Parathyroid adenoma (tissue), 2 donors: Measurements from ENCODE around the gene ENTPD1.

Experiments
- H2AFZ ChIP-seq: fragments of 300-600 bp; sonication (generic); one replicate; pipeline ENCODE4 v1.7.0; 2017; ENCODE audit warnings: antibody characterized with exemption, mild to moderate bottlenecking
- H3K27ac ChIP-seq: fragments of 300-600 bp; sonication (generic); one replicate; pipeline ENCODE4 v1.7.0; 2017
- H3K27me3 ChIP-seq: fragments of 300-600 bp; sonication (generic); one replicate; pipeline ENCODE4 v1.7.0; 2017; ENCODE audit warnings: low read length; ENCODE audit not compliant: control insufficient read depth, insufficient read depth
- H3K36me3 ChIP-seq: fragments of 300-600 bp; sonication (generic); one replicate; pipeline ENCODE4 v1.7.0; 2017; ENCODE audit warnings: low read length; ENCODE audit not compliant: control insufficient read depth, insufficient read depth
- H3K4me1 ChIP-seq: fragments of 300-600 bp; sonication (generic); one replicate; pipeline ENCODE4 v1.7.0; 2017; ENCODE audit warnings: control low read depth
- H3K4me2 ChIP-seq: fragments of 300-600 bp; sonication (generic); one replicate; pipeline ENCODE4 v1.7.0; 2017; ENCODE audit warnings: low read length
- H3K4me3 ChIP-seq: fragments of 300-600 bp; sonication (generic); one replicate; pipeline ENCODE4 v1.7.0; 2017; ENCODE audit warnings: low read depth, low read length
- H3K79me2 ChIP-seq: fragments of 300-600 bp; sonication (generic); one replicate; pipeline ENCODE4 v1.7.0; 2017; ENCODE audit warnings: control low read depth
- H3K9ac ChIP-seq: fragments of 300-600 bp; sonication (generic); one replicate; pipeline ENCODE4 v1.7.0; 2017; ENCODE audit warnings: mild to moderate bottlenecking
- H3K9me3 ChIP-seq: fragments of 300-600 bp; sonication (generic); one replicate; pipeline ENCODE4 v1.7.0; 2017; ENCODE audit warnings: low read length; ENCODE audit not compliant: control insufficient read depth
- TF ChIP-seq, protein P1 (sequence below): fragments of 300-600 bp; sonication (generic); IDR thresholded peaks from one replicate; pipeline ENCODE4 v1.7.0; 2017; ENCODE audit warnings: antibody characterized with exemption, mild to moderate bottlenecking
- donor health status: primary hyperparathyroidism.

The ENTPD1 gene

DNA sequence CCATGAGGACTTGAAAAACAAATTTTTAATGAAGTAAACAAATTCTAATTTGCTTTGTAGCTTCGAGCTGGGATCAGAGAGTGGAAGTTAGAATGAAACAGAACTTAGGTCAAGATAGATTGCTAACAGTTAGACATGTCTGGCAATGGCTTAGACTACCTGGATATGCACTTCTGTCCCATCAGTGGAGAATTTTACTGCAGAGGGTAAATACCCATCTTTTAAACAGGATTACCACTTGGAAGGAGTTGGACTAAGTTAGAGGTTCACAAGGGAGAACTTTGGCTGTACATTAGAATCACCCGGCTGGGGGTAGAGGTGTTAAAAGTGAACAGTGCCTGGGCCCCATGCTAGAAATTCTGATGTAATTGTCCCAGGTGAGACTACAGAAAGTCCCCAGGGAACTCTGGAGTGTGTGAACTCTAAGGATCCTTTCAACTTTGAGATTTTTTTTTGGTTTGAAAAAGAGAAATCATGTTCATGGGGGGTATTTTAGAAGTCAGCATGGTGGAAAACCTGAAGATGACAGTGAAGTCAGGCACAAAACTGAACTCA, 35.5 kb downstream of the ENTPD1 start:
- TF ChIP-seq, protein P1, sequence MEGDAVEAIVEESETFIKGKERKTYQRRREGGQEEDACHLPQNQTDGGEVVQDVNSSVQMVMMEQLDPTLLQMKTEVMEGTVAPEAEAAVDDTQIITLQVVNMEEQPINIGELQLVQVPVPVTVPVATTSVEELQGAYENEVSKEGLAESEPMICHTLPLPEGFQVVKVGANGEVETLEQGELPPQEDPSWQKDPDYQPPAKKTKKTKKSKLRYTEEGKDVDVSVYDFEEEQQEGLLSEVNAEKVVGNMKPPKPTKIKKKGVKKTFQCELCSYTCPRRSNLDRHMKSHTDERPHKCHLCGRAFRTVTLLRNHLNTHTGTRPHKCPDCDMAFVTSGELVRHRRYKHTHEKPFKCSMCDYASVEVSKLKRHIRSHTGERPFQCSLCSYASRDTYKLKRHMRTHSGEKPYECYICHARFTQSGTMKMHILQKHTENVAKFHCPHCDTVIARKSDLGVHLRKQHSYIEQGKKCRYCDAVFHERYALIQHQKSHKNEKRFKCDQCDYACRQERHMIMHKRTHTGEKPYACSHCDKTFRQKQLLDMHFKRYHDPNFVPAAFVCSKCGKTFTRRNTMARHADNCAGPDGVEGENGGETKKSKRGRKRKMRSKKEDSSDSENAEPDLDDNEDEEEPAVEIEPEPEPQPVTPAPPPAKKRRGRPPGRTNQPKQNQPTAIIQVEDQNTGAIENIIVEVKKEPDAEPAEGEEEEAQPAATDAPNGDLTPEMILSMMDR: no peak
- H3K9me3 ChIP-seq: no peaks in the 10 kb centered on the region
- no peaks in the 10 kb centered on the region for H3K79me2 ChIP-seq
- no peak overlapping the region for H3K4me2 ChIP-seq
- H3K27ac ChIP-seq: no peak overlapping the region
- H3K27me3 ChIP-seq: no peaks in the 10 kb centered on the region
- no peaks in the 10 kb centered on the region for H3K36me3 ChIP-seq
- H3K4me3 ChIP-seq: no peak overlapping the region
- no peak overlapping the region for H2AFZ ChIP-seq
- H3K9ac ChIP-seq: no peak overlapping the region
- H3K4me1 ChIP-seq: no peaks in the 10 kb centered on the region

DNA sequence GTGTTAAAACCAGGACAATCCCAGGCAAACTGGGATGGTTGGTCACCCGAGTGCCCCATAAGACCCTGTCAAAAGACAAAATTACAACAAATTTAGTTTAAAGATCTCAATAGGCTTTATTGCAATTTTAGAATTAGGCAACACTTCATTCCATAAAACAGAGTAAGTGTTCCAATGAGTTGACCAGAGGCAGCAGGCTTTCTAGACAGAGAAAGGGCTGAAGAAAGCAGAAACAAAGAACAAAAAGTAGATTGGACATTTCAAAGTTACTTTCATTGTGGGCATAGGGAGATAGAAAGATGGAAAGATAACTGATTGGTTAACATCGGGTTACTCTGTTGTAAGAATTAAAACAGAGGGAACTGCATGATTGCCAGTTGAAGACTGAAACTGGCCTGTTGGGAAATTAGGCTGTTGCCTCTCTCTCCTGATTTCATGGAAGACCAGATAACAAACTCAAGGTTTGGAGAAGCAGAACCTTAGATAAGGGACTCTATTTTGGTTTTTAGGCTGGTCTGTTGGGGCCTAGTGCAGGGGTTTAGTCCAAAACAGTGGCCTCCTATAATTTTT, 36.3 kb downstream of the ENTPD1 start:
- Histone ChIP-seq H3K4me2 (no peak overlapping the region), H3K79me2 (no peaks in the 10 kb centered on the region), H3K27ac (peak overlapping the region; percentile 34), H3K4me1 (no peaks in the 10 kb centered on the region), H2AFZ (peak overlapping the region; percentile 31), H3K4me3 (no peak overlapping the region), H3K9ac (no peak overlapping the region), H3K9me3 (no peaks in the 10 kb centered on the region), H3K36me3 (no peaks in the 10 kb centered on the region), H3K27me3 (no peaks in the 10 kb centered on the region)
- TF ChIP-seq, protein P1: no peak

DNA sequence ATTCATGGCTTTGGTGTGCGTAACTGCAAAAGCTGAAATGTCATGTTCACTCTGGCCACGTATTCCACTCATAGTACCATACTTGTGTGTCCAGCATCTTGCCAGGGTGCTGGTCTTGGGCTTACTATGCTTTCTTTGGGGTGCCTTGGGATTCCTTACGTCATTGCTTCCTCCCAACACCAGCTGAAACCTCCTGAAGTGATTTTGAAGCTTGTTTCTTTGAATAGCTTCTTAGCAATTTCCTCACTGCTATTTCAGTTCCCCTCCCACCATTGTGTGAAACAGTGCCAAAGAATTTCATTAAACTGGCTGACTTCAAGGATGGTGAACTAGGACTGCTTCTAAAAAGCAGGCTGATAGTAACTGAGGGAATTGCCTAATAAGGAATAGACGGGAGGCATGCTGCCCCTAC, 36.9 kb downstream of the ENTPD1 start:
- H3K9ac ChIP-seq: no peak overlapping the region
- H3K79me2 ChIP-seq: no peaks in the 10 kb centered on the region
- TF ChIP-seq, protein P1: no peak
- no peak overlapping the region for H3K4me3 ChIP-seq
- H3K36me3 ChIP-seq: no peaks in the 10 kb centered on the region
- no peaks in the 10 kb centered on the region for H3K9me3 ChIP-seq
- H2AFZ ChIP-seq: no peak overlapping the region
- H3K4me1 ChIP-seq: no peaks in the 10 kb centered on the region
- H3K27me3 ChIP-seq: no peaks in the 10 kb centered on the region
- peak overlapping the region; percentile 50 for H3K27ac ChIP-seq
- no peak overlapping the region for H3K4me2 ChIP-seq

DNA sequence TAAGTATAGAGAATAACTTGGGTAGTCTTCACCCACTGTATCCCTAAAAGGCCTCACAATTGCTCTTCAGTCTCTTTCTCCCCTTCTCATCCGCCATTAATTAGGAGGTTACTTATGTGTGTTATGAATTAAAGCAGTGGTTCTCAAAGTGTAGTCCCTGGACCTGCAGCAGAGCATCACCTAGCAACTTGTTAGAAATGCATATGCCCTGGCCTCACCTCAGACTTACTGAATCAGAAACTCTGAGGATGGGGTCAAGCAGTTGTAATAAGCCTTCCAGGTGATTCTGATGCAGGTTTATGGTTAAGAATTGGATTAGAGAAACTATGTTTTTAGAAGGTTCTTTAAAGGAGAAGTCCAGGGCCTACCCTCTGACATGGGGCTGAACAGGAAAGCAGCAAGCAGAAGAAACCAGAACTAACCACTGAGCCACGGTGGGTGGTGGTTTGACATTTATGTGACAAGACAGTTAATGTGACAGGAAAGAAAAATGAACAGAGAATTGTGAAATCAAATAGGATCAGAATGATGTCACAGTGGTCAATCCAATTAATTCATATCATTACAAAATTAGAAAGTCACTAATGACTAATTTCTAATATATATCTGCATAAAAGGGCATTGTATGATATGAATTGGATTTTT, 37.6 kb downstream of the ENTPD1 start:
- Histone ChIP-seq H3K79me2 (no peaks in the 10 kb centered on the region), H3K27ac (peak overlapping the region; percentile 50), H3K36me3 (no peaks in the 10 kb centered on the region)

More for the DNA sequence above, 37.6 kb downstream of the ENTPD1 start:
- no peak overlapping the region for H3K4me3 ChIP-seq
- TF ChIP-seq, protein P1: no peak
- H2AFZ ChIP-seq: no peak overlapping the region
- H3K27me3 ChIP-seq: no peaks in the 10 kb centered on the region
- no peaks in the 10 kb centered on the region for H3K4me1 ChIP-seq
- no peak overlapping the region for H3K9ac ChIP-seq
- H3K4me2 ChIP-seq: no peak overlapping the region
- no peaks in the 10 kb centered on the region for H3K9me3 ChIP-seq
